GM18511 (cell line): ENCODE data around the gene NNT.

ENCODE experiments used
- ATAC-seq: cut with Tn5 transposase; IDR thresholded peaks from one replicate; pipeline ENCODE4 v1.9.1; 2021; ENCODE audit warnings: mild to moderate bottlenecking, moderate library complexity; ENCODE audit not compliant: unreplicated experiment

The NNT gene

GRCh38 chr5:43622074-43622473 is 19.1 kb downstream of the NNT start:
- ATAC-seq: no peak

- no peak for ATAC-seq
Measured at GRCh38 chr5:43623048-43623680, 20.2 kb downstream of the NNT start.

DNA sequence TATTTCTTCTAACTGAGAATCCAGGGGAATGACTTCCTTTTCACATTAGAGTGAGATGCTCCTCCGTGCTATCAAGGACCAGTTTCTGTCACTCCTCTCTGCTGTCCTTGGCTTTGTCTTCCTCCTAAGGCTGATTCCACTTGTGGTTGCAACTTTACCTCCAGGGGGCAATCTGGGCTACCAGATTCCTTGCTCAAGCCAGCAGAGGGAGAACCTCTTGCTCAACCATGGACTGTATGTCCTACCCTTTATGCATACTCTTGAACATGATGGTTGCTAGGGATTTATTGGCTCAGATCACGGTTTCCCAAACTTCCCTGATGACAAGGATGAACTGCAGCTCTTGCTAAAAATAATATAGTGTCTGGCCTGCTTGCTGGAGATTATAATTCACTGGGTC is 24.0 kb downstream of the NNT start:
- no peak for ATAC-seq

GRCh38 chr5:43631182-43631910 is 28.4 kb downstream of the NNT start:
- peak; percentile 94 for ATAC-seq

DNA sequence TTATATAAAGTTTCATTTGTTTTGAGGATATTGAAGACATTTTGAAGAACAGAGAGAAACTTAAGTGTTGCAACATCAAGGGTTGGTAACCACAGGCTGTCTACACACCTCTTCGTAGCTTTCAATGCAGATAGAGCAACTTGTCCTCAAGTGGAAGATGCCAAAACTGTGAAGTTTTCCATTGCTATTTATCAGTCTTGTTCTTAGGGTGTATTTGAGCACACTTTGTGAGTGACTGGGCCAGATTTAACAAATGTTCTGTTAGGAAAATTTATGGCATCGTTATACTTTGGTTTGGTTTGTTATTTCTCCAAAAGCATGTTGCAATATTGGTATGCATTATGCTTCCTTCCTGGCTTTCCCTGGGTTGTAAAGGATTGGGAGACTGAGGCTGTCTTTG is 31.6 kb downstream of the NNT start:
- ATAC-seq: no peak

DNA sequence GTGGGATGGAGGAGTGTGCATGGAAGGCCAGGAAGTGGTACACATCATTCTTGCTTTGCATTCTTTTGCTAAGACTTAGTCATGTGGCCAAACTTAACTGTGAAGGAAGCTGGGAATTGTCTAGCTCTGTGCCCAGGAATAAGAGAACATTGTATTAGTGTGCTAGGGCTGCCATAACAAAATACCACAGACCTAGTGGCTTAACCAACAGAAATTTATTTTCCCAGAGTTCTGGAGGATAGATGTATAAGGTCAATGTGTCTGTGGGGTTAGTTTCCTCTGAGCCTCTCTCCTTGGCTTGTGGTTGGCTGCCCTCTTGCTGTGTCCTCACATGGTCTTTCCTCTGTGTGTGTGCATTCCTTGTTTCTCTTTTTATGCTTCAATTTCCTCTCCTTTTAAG is 32.4 kb downstream of the NNT start:
- ATAC-seq: no peak

DNA sequence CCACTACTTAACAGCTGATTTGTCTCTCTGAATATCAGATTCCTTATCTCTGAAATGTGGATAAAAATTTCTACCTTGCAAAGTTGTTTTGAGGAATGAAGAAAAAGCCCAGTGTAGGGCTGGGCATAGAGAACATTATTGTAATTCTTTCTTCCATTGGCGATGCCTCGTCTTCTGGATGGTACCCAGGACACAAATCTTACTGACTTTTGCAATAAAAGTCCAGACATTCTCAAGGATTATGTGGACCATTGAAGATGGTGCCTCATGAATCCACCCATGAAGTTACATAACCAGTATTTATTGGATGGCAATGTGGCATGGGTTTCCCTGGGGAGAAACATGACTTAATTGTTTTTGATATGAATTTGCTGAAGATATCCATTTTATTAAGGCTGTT is 33.1 kb downstream of the NNT start:
- no peak for ATAC-seq

DNA sequence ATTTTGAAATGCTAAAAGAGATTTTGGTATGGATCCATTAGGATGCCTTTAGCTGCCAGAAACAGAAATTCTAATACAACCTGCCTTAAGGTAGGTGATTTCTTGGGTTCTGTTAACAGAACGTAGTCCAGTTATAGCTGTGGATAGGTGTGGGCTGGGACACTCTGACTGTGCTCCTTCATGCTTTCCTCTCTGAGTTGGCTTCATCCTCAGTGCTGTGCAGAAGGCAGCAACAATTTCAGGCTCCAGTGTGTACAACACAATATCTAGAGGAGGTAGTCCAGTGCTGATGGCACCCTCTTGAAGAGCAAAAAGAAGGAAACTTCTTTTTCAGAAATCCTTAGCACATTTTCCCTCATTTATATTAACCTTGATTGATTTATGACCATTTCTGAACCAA is 34.4 kb downstream of the NNT start:
- ATAC-seq: peak; percentile 9

- peak; percentile 42 for ATAC-seq
Measured at GRCh38 chr5:43638107-43638506, 35.1 kb downstream of the NNT start.

- peak; percentile 16 for ATAC-seq
Measured at GRCh38 chr5:43638546-43638945, 35.6 kb downstream of the NNT start.

GRCh38 chr5:43639566-43639965 is 36.6 kb downstream of the NNT start:
- ATAC-seq: no peak

- ATAC-seq: no peak
Measured at GRCh38 chr5:43642428-43642827, 39.4 kb downstream of the NNT start.

DNA sequence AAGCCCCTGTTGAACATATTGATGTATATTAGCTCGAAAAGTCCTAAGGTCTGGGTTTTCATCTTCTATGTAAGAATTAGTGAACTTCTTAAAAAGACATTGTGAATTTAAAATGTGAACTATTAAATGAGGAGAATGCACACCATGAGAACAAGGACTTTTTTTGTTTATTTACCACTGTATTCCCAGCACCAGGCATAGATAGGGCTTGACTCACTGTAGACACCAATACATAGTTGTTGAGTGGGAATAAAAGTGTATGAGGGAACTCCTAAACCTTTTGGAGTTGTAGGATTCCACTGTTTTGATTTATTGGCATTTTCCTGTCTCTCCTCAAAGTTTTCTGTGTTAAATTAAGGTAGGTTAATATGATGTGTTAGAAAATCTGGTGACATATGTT is 40.3 kb downstream of the NNT start:
- ATAC-seq: no peak

DNA sequence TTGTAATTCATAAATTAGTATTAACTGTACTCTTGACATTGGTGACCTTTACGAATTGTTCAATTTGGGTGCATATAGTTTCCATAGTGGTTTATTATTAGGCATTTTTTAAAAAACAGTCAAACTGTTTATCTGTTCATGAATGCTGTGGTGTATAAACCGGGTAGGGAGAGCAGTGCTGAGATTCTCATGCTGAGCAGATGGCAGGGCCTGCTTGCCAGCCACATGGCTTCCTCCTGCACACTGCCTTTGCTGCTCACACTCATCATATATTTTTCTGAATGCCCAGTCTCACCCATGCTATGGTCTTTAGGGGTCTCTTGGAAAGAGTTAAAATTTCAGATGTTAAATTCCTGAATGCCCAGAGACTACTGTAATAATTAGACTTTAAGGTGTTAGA is 40.8 kb downstream of the NNT start:
- no peak for ATAC-seq

GRCh38 chr5:43646992-43647391 is 44.0 kb downstream of the NNT start:
- ATAC-seq: no peak

- no peak for ATAC-seq
Measured at GRCh38 chr5:43647789-43648188, 44.8 kb downstream of the NNT start.

- no peak for ATAC-seq
Measured at GRCh38 chr5:43648499-43649124, 45.6 kb downstream of the NNT start.

DNA sequence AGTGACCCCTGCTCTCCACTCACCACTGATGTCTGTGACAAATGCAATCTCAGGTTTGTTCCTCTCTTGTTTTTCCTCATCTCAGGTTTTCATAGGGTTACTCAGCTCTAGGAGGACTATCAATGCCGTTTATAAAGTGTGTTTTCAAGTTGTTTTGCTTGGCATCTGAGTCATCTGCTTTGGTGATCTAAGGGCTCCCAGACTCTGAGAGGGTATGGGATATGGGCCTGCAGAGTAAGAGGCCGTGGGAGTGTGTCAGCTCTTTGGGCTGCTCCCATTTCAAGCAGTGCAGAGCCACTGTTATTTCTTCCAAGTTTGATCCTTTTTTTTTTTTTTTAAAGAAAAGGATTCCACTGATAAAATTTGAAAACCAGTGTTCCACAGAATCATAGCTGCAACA is 46.3 kb downstream of the NNT start:
- ATAC-seq: no peak

DNA sequence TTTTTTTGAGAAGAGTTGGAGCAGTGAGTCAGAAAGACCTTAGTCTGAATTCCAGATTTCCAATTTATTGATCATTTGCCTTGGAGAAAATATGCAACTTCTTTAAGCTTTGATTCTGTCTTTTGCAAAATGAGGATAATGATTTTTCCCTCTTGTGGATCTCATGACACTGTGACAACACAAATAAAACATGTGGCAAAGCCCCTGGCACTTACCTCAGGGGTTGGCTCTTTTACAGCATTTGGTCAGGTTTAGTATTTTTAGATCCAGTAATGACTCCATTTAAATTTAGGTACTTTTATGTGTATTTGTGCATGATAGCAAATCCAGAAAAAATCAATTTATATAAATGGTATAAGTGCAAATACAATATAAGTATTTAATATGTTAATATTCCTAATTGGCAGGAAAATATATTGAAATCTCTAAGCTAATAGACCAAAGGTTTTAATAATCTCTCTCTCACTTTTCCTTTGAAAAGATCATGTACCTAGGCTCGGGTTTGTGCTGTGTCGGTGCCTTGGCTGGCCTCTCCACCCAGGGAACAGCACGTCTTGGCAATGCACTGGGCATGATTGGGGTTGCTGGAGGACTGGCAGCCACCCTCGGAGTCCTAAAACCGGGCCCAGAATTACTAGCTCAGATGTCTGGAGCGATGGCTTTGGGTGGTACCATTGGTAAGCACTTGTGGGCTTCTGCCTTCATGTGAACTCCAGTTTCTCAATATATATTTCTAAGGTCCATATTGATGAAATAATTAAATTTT is 49.7 kb downstream of the NNT start:
- ATAC-seq: no peak

DNA sequence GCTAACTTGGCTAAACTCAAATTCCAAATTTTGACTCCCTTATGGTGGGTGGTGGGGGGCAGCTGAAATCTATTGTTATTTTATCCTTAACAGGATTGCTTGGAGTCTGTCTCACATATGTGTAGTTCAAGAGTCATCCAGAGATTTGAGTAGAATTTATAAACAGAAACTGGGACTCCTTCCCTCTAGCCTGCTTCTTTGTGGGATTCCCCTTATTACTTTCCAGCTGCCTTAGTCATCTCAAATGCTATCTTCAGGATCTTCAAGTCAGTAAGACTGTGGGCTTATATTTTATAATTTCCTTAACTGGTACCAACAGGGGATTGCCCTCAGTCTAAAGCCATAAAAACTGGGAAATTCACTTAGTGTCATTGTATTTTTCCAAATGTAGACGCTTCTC is 55.5 kb downstream of the NNT start:
- ATAC-seq: no peak

GRCh38 chr5:43659075-43659474 is 56.1 kb downstream of the NNT start:
- ATAC-seq: no peak

DNA sequence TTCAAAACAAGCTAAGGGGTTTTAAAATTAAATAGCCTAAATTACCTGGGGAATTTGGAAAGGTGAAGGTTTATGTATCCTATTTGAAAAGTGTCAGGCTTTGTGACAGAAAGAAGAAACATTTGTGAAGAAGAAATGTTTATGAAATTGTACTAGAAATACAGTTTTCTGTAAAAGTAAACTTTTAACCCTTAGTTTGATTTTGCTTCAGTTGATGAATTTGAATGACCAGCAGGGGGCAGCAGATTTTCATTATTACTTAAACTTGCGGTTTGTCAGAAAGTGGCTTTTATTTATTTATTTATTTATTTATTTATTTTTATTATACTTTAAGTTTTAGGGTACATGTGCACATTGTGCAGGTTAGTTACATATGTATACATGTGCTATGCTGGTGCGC is 58.1 kb downstream of the NNT start:
- ATAC-seq: no peak
